Activated CD4-positive, alpha-beta T cell treated with anti-CD3 and anti-CD28 coated beads for 24 hours (primary cell): ENCODE measurements around the gene NEUROD6.

Experiments
- DNase-seq, 2 donors: peaks; one replicate each; pipeline ENCODE4 v3.0.0-alpha.2; 2020; ENCODE audit warnings: low read depth in 2 of 2

The NEUROD6 gene

GRCh38 chr7:31333291-31333690, 7.2 kb downstream of the NEUROD6 start:
- no peak for DNase-seq

- no peak for DNase-seq
Measured at GRCh38 chr7:31327071-31327470, 13.5 kb downstream of the NEUROD6 start.

GRCh38 chr7:31326416-31326815, 14.1 kb downstream of the NEUROD6 start:
- DNase-seq: no peak

- no peak for DNase-seq
Measured at GRCh38 chr7:31323101-31323500, 17.4 kb downstream of the NEUROD6 start.

GRCh38 chr7:31320675-31321074, 19.9 kb downstream of the NEUROD6 start:
- DNase-seq: no peak

GRCh38 chr7:31318313-31318712, 22.2 kb downstream of the NEUROD6 start:
- DNase-seq: no peak

- DNase-seq: no peak
Measured at GRCh38 chr7:31316876-31317275, 23.6 kb downstream of the NEUROD6 start.

- no peak for DNase-seq
Measured at GRCh38 chr7:31315758-31316157, 24.8 kb downstream of the NEUROD6 start.

- DNase-seq: no peak
Measured at GRCh38 chr7:31314781-31315180, 25.7 kb downstream of the NEUROD6 start.

GRCh38 chr7:31312889-31313288, 27.6 kb downstream of the NEUROD6 start:
- DNase-seq: no peak

GRCh38 chr7:31311552-31311951, 29.0 kb downstream of the NEUROD6 start:
- no peak for DNase-seq

GRCh38 chr7:31310321-31310935, 30.1 kb downstream of the NEUROD6 start:
- DNase-seq: no peak

- DNase-seq: no peak
Measured at GRCh38 chr7:31309407-31309806, 31.1 kb downstream of the NEUROD6 start.

GRCh38 chr7:31308652-31309051, 31.9 kb downstream of the NEUROD6 start:
- no peak for DNase-seq

- no peak for DNase-seq
Measured at GRCh38 chr7:31307972-31308371, 32.6 kb downstream of the NEUROD6 start.

- DNase-seq: no peak
Measured at GRCh38 chr7:31305260-31305659, 35.3 kb downstream of the NEUROD6 start.

GRCh38 chr7:31304446-31304845, 36.1 kb downstream of the NEUROD6 start:
- DNase-seq: no peak

- no peak for DNase-seq
Measured at GRCh38 chr7:31302356-31302755, 38.2 kb downstream of the NEUROD6 start.

- DNase-seq: no peak
Measured at GRCh38 chr7:31299336-31299735, 41.2 kb downstream of the NEUROD6 start.

GRCh38 chr7:31290601-31291000, 49.9 kb downstream of the NEUROD6 start:
- DNase-seq: no peak
